OCI-LY7 (cell line): Measurements from ENCODE around the gene CNPY2. TPM values are rescaled to one million over a fixed set of nuclear protein-coding genes. Genes with fewer than 3 reads are reported as not detected.

ENCODE experiments used
- BruUV-seq: library from RNA; stranded (reverse); fragments of 400-500 nt; replicated peaks from 2 replicates; lab custom pipeline; 2021; lab: Mats Ljungman, UMichigan
- CTCF ChIA-PET: fragments of 300-600 bp; sonication (Branson Sonifier 250); formaldehyde crosslinking; loops from one replicate; lab custom pipeline; 2022; ENCODE audit warnings: antibody characterized with exemption; ENCODE audit not compliant: unreplicated experiment; lab: Charles Lee
- POLR2A ChIA-PET: fragments of 300-600 bp; sonication (Branson Sonifier 250); formaldehyde crosslinking; loops from one replicate; lab custom pipeline; 2022; ENCODE audit warnings: antibody characterized with exemption; lab: Charles Lee
- DNase-seq: peaks from one replicate; pipeline ENCODE4 v3.0.0-alpha.2; 2015; ENCODE audit warnings: low spot score
- H2AFZ ChIP-seq: fragments of 200-600 bp; sonication (generic), shearing (Covaris generic); 2 replicates; pipeline ENCODE4 v1.6.1; 2014; ENCODE audit warnings: mild to moderate bottlenecking, antibody characterized with exemption, low read length, moderate library complexity
- H3K27ac ChIP-seq: fragments of 200-600 bp; sonication (generic); 2 replicates; pipeline ENCODE4 v1.5.1; 2014; ENCODE audit warnings: mixed run types, low read depth, mild to moderate bottlenecking, moderate library complexity, low read length, inconsistent platforms; ENCODE audit not compliant: poor library complexity, severe bottlenecking
- H3K36me3 ChIP-seq: fragments of 200-600 bp; sonication (generic); 2 replicates; pipeline ENCODE4 v1.6.1; 2014; ENCODE audit warnings: mild to moderate bottlenecking, antibody characterized with exemption, low read length, moderate library complexity, mixed read lengths; ENCODE audit not compliant: insufficient read depth
- H3K4me1 ChIP-seq: fragments of 200-600 bp; sonication (generic); 2 replicates; pipeline ENCODE4 v1.5.1; 2014; ENCODE audit warnings: mild to moderate bottlenecking, low read length; ENCODE audit not compliant: insufficient read depth, poor library complexity, severe bottlenecking
- H3K4me2 ChIP-seq: fragments of 200-600 bp; sonication (generic); 2 replicates; pipeline ENCODE4 v1.6.1; 2014; ENCODE audit warnings: mild to moderate bottlenecking, low read length
- H3K4me3 ChIP-seq: fragments of 200-600 bp; sonication (generic); 2 replicates; pipeline ENCODE4 v1.5.1; 2014; ENCODE audit warnings: mild to moderate bottlenecking, low read depth, low read length; ENCODE audit not compliant: poor library complexity, severe bottlenecking
- H3K79me2 ChIP-seq: fragments of 200-600 bp; sonication (generic); 2 replicates; pipeline ENCODE4 v1.6.1; 2016; ENCODE audit warnings: low read depth, mild to moderate bottlenecking, low read length, moderate library complexity, mixed read lengths; ENCODE audit not compliant: insufficient read depth
- H3K9me2 ChIP-seq: fragments of 200-600 bp; sonication (generic); 2 replicates; pipeline ENCODE4 v1.6.1; 2016; ENCODE audit warnings: mild to moderate bottlenecking, low read length, mixed read lengths; ENCODE audit not compliant: insufficient read depth
- H3K9me3 ChIP-seq: fragments of 200-600 bp; sonication (generic); 2 replicates; pipeline ENCODE4 v1.6.1; 2014; ENCODE audit warnings: mild to moderate bottlenecking, mixed run types, low read length, mixed read lengths
- H4K20me1 ChIP-seq: fragments of 200-600 bp; sonication (generic); 2 replicates; pipeline ENCODE4 v1.6.1; 2014; ENCODE audit warnings: mild to moderate bottlenecking, antibody characterized with exemption, low read length, moderate library complexity, mixed read lengths; ENCODE audit not compliant: insufficient read depth
- EZH2phosphoT487 ChIP-seq: fragments of 200-600 bp; sonication (generic); IDR thresholded peaks from 2 replicates; pipeline ENCODE4 v1.6.1; 2018; ENCODE audit warnings: low read depth, borderline replicate concordance, mild to moderate bottlenecking, mixed run types, antibody characterized with exemption, low read length, moderate library complexity, mixed read lengths
- intact Hi-C: fragments of 100-400 bp; cut with micrococcal nuclease; formaldehyde crosslinking; loops from one replicate; pipeline ENCODE4 v1.10.0; 2022; ENCODE audit not compliant: unreplicated experiment
- total RNA-seq, 2 experiments: library from RNA; depleted of rRNA in 1 of 2; stranded (reverse); fragments of >200 nt in 1 of 2; shearing (Covaris generic) in 1 of 2; gene quantifications; 2 replicates each; pipeline ENCODE4 v1.2.3, GENCODE V29; 2014 to 2022
- TF ChIP-seq, protein P1 (sequence below): fragments of 200-600 bp; sonication (generic); conservative IDR thresholded peaks from 2 replicates; pipeline ENCODE4 v1.5.1; 2014; ENCODE audit warnings: mild to moderate bottlenecking, antibody characterized with exemption, low read length, moderate library complexity, mixed read lengths

Gene CNPY2
- total RNA-seq, 2 experiments from 2014 or later, result 75.5 to 85.5 TPM

DNA sequence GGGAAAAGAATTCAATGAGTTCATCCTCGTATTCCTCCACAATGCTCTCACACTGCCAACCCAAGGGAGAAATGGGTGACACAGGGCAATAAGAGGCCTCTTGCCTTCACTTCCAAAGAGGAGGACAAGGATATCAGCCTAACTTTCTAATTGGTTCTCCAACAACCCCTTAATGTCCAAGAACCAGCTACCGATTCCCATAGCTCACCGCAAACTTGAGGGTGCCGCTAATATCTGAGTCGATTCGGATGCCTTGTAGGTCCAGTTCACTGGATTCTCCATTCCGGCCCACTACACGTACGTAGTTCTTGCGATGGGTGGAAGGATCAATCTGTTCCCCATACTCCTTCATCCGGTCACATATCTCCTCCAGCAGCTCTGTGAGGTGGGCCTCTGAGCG lies 4.8 kb downstream of the CNPY2 start:
- CTCF ChIA-PET, result no interaction called here

DNA sequence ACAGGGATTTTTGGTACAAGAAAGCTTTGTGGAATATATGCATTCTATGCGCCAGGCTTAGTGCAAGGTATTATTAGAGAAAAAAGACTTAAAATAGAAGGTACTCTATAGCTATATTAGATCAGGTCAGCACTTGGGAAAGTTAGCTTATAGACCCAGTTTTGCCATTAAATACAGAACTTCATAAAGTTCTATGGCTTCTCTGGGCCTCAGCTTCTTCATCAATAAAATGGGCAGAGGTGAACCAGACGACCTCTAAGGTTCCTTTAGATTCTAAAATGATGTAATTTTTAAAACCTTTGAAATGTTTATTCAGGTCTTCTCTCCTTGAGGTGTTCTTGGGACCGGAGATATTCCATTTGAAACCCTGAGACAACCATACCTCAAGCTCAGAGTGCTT lies 7.1 kb downstream of the CNPY2 start:
- Histone ChIP-seq H3K36me3 (peaks cover 67% of the 10 kb centered on the region), H3K4me2 (no peak overlapping the region), H3K9me2 (no peaks in the 10 kb centered on the region), H3K9me3 (no peaks in the 10 kb centered on the region), H4K20me1 (no peaks in the 10 kb centered on the region), H3K4me1 (no peaks in the 10 kb centered on the region), H3K27ac (no peak overlapping the region), H2AFZ (no peak overlapping the region), H3K4me3 (no peak overlapping the region), H3K79me2 (no peaks in the 10 kb centered on the region)
- no peak for DNase-seq
- TF ChIP-seq, protein P1, sequence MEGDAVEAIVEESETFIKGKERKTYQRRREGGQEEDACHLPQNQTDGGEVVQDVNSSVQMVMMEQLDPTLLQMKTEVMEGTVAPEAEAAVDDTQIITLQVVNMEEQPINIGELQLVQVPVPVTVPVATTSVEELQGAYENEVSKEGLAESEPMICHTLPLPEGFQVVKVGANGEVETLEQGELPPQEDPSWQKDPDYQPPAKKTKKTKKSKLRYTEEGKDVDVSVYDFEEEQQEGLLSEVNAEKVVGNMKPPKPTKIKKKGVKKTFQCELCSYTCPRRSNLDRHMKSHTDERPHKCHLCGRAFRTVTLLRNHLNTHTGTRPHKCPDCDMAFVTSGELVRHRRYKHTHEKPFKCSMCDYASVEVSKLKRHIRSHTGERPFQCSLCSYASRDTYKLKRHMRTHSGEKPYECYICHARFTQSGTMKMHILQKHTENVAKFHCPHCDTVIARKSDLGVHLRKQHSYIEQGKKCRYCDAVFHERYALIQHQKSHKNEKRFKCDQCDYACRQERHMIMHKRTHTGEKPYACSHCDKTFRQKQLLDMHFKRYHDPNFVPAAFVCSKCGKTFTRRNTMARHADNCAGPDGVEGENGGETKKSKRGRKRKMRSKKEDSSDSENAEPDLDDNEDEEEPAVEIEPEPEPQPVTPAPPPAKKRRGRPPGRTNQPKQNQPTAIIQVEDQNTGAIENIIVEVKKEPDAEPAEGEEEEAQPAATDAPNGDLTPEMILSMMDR, result no peak
- TF ChIP-seq EZH2phosphoT487, result no peak
- BruUV-seq, result no TSS peak
- ChIA-PET POLR2A (interaction anchor here (1.1 kb wide), 1 partner anchor 152 kb away, joined by 3 read pairs; no protein-coding TSS in a partner anchor), CTCF (no interaction called here)
- intact Hi-C loops, result no loop called here

More for the DNA sequence above, 4.8 kb downstream of the CNPY2 start:
- H3K4me2 ChIP-seq, result no peak overlapping the region
- no peak overlapping the region for H2AFZ ChIP-seq
- TSS peak; percentile 49 for BruUV-seq
- H3K9me2 ChIP-seq, result no peaks in the 10 kb centered on the region
- H3K36me3 ChIP-seq, result peaks cover 63% of the 10 kb centered on the region
- H4K20me1 ChIP-seq, result no peaks in the 10 kb centered on the region
- peaks cover 8% of the 10 kb centered on the region for H3K4me1 ChIP-seq
- H3K4me3 ChIP-seq, result no peak overlapping the region
- H3K79me2 ChIP-seq, result peaks cover 15% of the 10 kb centered on the region; the same call in 1 of the 2 replicates
- no peak for DNase-seq
- intact Hi-C loops, result no loop called here
- TF ChIP-seq, protein P1, result no peak
- no peak for TF ChIP-seq EZH2phosphoT487
- H3K9me3 ChIP-seq, result no peaks in the 10 kb centered on the region
- POLR2A ChIA-PET, result interaction anchor here (0.6 to 1.7 kb wide), 2 partner anchors 49 to 136 kb away, joined by 5 read pairs; partner anchors contain the start of gene STAT2
- H3K27ac ChIP-seq, result no peak overlapping the region

DNA sequence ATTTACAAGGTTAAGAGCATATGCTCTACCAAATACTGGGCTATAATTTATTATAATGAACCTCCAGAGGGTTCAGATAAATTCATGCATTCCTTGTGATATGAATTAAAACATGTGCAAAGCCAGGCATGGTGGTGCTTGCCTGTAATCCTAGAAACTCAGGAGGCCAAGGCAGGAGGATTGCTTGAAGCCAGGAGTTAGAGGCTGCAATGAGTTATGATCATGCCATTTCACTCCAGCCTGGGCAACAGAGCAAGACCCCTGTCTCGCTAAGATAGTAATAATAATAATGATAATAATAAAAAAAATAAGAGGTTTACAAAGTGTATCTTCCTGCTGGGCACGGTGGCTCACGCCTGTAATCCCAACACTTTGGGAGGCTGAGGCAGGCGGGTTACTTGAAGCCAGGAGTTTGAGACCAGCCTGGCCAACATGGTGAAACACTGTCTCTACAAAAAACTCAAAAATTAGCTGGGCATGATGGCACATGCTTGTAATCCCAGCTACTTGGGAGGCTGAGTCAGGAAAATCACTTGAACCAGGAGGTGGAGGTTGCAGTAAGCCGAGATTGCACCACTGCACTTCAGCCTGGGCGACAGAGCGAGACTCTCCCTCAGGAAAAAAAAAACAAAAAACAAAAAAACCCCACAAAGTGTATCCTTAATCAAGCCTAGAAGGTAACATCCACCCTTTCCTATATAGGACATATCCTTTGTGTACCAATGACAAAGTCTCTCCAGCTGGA lies 8.4 kb downstream of the CNPY2 start:
- H3K27ac ChIP-seq, result no peak overlapping the region
- no TSS peak for BruUV-seq
- no peaks in the 10 kb centered on the region for H3K9me2 ChIP-seq
- no peaks in the 10 kb centered on the region for H3K9me3 ChIP-seq
- peaks cover 63% of the 10 kb centered on the region for H3K36me3 ChIP-seq
- H3K4me2 ChIP-seq, result no peak overlapping the region
- TF ChIP-seq, protein P1, result no peak
- no peak for TF ChIP-seq EZH2phosphoT487
- H2AFZ ChIP-seq, result no peak overlapping the region
- DNase-seq, result no peak
- intact Hi-C loops, result no loop called here
- CTCF ChIA-PET, result no interaction called here
- no peaks in the 10 kb centered on the region for H4K20me1 ChIP-seq
- peaks cover 10% of the 10 kb centered on the region for H3K4me1 ChIP-seq
- no peak overlapping the region for H3K4me3 ChIP-seq
- H3K79me2 ChIP-seq, result no peaks in the 10 kb centered on the region
- POLR2A ChIA-PET, result interaction anchor here (1.0 to 1.1 kb wide), 2 partner anchors 10 to 153 kb away, joined by 3 read pairs; no protein-coding TSS in a partner anchor
